GM19240 (cell line): ENCODE results near the gene ALDH16A1.
"Not testable (repeated sequence)": the region's sequence is repeated elsewhere in the genome, so short reads cannot be mapped to it uniquely, and the experiment has no call there.

Source experiments
- DNase-seq: peaks from one replicate; pipeline ENCODE4 v3.0.0; 2011; ENCODE audit warnings: low spot score; ENCODE audit not compliant: insufficient read length

Gene ALDH16A1

DNA sequence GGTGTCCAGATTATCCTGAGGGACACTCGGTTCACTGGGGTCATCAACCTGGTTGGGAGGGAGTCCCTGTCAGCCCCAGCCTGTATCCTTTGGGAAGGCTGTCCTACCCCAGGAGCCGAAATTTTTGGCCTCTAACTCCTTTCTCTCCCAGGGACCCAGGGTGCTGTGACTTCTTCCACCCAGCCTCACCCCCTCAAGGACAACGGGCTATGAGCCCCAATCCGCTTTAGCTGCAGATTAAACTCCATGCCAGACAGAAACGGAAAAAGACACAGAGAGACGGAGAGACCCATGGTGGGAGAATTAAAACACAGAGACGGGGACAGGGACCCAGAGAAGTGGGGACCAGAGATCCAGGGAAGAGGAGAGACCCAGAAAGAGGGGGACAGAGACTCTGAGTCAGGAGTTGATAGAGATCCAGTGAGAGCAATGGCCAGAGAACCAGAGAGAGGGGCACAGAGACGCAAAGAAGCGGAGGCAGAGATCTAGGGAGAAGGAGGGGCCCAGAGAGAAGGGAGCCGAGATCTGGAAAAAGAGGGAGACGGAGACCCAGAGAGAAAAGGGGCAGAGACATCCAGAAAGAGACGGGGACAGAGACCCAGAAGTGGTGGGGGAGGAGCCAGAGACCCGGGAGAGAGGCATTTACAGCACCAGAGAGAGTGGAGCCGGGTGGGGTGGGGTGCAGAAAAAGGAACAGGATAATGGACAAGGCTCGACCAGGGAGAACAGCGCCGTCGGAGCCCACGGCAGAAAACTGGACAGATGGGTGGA is 12.4 kb upstream of the ALDH16A1 start:
- DNase-seq, result no peak

DNA sequence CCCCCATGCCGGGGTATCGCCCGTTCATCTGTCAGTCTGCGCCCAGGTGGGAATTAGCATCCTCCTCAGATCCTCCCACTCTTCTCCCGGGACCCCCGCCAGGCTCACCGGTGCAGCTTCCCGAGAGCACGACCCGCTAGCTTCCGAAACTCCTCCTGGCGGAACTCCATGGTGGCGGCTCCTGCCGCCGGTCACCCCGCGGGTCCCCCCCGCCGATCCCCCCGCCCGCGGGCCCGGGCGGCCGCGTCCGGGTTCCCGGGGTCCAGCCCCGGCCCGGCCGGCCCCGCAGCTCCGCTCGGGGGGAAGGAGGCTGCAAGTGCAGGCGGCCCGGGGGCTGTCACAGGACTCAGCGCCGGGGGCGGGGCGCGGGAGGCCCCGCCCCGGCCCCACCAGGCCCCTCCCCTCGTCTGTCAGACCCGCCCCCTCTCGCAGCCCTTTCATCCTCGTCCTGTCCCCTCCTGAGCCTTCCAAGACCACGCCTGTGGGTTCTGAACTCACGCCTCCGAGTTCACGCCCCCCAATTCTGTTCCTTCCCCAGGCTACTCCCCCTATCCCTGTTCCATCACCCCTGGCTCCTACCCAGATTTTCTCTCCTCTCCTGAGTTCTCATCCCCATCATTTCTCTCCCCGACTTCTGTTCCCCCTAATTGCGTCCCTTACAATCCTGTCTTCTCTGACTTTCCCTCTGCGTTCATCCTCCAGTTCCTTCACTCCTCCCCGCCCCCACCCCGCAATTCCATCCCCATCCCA is 11.6 kb upstream of the ALDH16A1 start, which contains the start of gene SLC17A7:
Gene SLC17A7 (minus strand): TSS at position 318 of the 750 bp plus-strand sequence. CDS start 148 bp downstream, at position 170.
- DNase-seq, result no peak

DNA sequence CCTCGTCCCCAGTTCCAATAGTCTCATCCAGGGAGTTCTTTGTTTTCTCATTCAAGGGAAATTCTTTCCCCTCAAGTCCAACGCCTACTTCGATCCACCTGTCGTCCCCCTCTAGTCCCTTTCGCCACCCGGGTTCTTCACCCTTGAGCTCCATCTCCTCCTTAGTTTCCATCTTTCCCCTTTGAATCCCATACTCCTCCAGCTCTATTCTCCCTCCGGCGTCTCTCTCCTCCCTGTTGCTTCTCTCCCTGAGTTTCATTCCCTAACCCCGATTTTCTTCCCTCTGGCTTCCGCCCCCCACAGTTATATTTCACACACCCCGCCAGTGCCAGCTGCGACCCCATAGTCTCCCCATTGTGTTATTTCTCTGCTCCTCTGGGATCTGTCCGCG is 11.1 kb upstream of the ALDH16A1 start:
- DNase-seq, result no peak

DNA sequence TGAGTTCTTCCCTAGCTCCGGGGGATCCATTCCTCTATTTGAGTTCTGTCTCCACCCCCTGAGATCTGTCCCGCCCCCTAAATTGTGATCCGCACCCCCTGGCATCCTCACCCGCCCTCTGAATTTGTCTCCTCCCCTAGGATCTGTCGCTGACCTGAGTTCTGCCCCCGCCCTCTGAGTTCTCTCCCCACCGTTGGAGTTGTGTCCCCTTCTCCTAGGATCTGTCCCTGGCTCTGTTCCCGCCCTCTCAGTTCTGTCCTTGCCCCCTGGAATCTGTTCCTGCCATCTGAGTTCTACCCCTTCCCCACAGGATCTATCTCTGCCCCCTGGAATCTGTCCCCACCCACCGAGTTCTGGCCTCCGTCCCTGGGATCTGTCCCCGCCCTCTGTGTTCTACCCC is 10.7 kb upstream of the ALDH16A1 start:
- DNase-seq, result no peak

DNA sequence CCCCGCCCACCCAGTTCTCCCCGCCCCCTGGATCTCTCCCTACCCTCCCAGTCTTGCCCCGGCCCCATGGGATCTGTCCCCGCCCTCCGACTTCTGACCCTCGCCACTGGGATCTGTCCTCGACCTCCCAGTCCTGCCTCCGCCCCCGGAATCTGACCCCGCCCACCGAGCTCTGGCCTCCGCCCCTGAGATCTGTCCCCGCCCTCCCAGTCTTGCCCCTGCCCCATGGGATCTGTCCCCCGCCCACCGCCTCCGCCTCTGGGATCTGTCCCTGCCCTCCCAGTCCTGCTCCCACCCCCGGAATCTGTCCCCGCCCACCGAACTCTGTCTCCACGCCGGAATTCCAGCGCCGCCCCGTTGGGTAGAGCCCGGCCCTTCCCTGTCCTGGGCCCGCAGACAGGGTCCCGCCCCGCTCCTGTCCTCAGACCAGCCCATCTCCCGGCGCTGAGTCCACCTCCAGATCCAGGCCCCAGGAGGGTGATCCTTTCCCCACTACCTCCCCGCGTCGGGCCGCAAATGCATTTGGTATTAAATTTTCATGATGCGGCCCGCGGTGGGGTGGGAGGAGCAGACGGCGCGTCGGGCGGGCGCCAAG is 10.2 kb upstream of the ALDH16A1 start:
- peak; percentile 77 for DNase-seq

DNA sequence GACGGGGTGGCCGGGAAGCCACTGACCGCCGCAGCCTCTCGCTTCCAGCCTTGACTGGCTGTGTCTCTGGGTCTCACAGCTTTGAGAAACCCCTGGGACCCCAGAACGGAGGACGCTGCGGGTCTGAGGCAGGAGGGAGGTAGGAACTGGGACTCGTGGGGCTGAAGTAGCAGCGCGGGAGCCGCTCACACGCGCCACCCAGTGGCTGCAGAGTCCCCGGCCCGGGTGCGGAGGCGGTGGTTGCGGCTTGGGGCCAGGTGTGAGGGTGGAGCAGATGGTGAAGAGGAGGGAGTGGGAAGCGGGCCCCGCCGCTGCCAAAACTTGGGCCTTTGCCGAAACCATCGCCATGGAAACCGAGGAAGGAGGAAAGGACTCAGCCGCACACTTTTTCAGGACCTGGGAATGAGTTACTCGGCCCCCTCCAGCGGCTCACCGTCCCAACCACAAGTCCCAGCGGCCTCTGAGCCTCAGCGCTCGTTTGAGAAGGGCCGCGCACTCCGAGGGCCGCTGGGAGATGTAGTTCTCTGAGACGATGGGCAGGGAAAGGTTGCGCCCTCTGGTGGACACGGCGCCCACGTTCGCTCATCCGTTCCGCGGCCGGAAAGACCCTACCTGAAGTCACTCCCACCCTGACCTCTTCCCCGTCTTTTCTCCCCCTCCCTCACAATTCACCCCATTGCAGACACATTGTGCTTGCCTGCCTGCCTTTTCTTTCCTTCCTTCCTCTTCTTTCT is 9.5 kb upstream of the ALDH16A1 start:
- DNase-seq, result peak; percentile 97

DNA sequence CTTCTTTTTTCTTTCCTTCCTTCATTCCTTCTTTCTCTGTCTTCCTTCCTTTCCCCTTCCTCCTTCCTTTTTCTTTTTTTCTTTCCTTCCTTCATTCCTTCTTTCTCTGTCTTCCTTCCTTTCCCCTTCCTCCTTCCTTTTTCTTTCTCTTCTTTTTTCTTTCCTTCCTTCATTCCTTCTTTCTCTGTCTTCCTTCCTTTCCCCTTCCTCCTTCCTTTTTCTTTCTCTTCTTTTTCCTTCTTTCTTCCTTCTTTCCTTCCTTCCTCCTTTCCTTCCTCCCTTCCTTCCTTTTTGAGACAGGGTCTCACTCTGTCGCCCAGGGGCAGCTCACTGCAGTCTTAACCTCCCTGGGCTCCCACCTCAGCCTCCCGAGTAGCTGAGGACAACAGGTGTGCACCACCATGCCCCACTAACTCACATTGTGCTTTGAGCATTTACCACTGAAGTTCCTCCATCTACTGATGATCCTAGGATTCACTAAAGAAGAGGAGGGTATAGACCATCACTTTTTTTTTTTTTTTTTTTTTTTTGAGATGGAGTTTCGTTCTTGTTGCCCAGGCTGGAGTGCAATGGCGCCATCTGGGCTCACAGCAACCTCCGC is 8.8 kb upstream of the ALDH16A1 start:
- DNase-seq, result not testable (repeated sequence)

- DNase-seq, result no peak
Measured at GRCh38 chr19:49445997-49446396, 7.0 kb upstream of the ALDH16A1 start.

GRCh38 chr19:49447485-49448431 is 5.3 kb upstream of the ALDH16A1 start:
- DNase-seq, result no peak

DNA sequence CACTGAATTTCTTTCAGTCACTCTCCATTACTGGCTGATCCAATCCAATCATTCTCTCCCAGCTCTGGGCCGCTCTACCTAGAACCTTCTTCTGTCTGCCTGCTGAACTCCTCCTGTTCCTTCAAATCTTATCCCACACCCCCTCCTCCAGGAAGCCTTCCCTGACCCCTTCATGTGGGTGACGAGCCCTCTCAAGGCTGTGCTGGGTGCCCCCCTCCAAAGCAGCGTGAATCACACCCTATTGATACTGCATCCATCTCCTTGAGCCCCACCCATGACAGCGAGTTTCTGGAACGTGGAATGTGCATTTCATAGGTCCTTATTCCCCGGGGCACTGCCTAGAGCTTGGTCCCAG is 4.6 kb upstream of the ALDH16A1 start:
- no peak for DNase-seq

- no peak for DNase-seq
Measured at GRCh38 chr19:49450405-49450804, 2.6 kb upstream of the ALDH16A1 start.

DNA sequence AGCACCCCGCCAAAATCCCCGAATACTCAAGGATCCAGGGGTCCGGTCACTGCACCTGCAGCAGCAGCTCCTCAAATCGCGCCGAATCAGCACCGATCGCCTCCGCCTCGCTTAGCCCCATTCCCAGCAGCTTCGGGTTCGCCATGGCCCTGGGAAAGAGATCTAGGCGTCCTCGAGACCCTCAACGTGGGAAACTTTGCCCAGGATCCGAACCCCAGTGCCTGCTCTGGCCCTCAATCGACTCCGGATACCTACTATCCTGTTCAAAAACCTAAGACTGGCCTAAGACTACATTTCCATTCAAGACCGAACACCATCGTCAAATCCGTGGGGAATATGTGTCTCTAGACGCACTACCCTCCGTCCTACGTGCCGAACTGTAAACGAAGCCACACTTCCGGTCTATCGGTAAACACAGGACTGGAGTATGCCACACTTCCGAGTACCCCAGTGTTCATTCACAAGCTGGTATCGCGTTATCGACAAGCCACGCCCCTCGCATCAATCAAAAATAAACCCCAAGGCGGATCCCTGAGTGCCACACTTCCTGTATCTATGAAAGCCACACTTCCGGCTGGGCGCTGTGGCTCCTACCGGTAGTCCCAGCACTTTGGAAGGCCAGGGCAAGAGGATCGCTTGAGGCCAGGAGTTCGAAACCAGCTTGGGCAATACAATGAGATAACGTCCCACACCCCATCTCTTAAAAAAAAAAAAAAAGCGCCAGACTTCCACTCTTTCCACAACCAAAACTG is 1.4 kb upstream of the ALDH16A1 start, which contains the start of gene PIH1D1:
Gene PIH1D1 (minus strand): TSS at position 385 of the 752 bp plus-strand sequence. CDS start 240 bp downstream, at position 145.
- DNase-seq, result peak; percentile 87

- DNase-seq, result no peak
Measured at GRCh38 chr19:49453757-49454240, 774 bp downstream of the ALDH16A1 start.

GRCh38 chr19:49455773-49456172 is 2.7 kb downstream of the ALDH16A1 start:
- DNase-seq, result no peak

DNA sequence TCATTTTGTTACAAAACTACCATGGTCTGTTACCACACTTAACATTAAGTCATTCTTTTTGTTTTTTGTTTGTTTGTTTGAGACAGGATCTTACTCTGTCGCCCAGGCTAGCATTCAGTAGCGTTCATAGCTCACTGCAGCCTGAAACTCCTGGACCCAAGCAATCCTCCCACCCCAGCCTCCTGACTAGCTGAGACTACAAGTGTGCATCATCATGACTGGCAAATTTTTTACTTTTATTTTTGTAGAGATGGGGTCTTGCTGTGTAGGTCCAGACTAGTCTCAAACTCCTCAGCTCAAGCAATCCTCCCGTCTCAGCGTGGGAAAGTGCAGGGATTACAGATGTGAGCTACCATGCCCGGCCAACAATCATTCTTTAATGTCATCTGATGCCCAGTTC is 3.3 kb downstream of the ALDH16A1 start:
- no peak for DNase-seq

- no peak for DNase-seq
Measured at GRCh38 chr19:49458567-49458903, 5.5 kb downstream of the ALDH16A1 start.

- DNase-seq, result no peak
Measured at GRCh38 chr19:49459388-49459787, 6.4 kb downstream of the ALDH16A1 start.

DNA sequence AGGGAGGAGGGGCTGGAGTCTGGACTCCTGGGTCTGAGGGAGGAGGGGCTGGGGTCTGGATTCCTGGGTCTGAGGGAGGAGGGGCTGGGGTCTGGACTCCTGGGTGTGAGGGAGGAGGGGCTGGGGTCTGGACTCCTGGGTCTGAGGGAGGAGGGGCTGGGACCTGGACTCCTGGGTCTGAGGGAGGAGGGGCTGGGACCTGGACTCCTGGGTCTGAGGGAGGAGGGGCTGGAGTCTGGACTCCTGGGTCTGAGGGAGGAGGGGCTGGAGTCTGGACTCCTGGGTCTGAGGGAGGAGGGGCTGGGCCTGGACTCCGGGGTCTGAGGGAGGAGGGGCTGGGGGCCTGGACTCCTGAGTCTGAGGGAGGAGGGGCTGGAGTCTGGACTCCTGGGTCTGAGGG is 8.1 kb downstream of the ALDH16A1 start:
- not testable (repeated sequence) for DNase-seq

GRCh38 chr19:49461656-49462055 is 8.6 kb downstream of the ALDH16A1 start:
- no peak for DNase-seq
